Effector memory CD4-positive, alpha-beta T cell (primary cell): ENCODE data around the gene PLEKHM3.
"Not testable (repeated sequence)": the region's sequence is repeated elsewhere in the genome, so short reads cannot be mapped to it uniquely, and the experiment has no call there.

ENCODE experiments used
- DNase-seq, 3 donors: peaks; one replicate each; pipeline ENCODE4 v3.0.0-alpha.2; 2020
- H3K27ac ChIP-seq: 2 replicates; pipeline ENCODE4 v1.7.0; 2013; ENCODE audit warnings: mild to moderate bottlenecking, low read length, moderate library complexity; ENCODE audit not compliant: insufficient read depth, poor library complexity, severe bottlenecking
- H3K27me3 ChIP-seq: replicated peaks from 2 replicates; pipeline ENCODE4 v1.7.0; 2013; ENCODE audit warnings: mild to moderate bottlenecking, low read length; ENCODE audit not compliant: insufficient read depth, control insufficient read depth, poor library complexity, severe bottlenecking
- H3K36me3 ChIP-seq: 2 replicates; pipeline ENCODE4 v1.7.0; 2013; ENCODE audit warnings: mild to moderate bottlenecking, low read length, moderate library complexity; ENCODE audit not compliant: control insufficient read depth, insufficient read depth
- H3K4me1 ChIP-seq: 2 replicates; pipeline ENCODE4 v1.7.0; 2013; ENCODE audit warnings: low read length, mild to moderate bottlenecking; ENCODE audit not compliant: control insufficient read depth, insufficient read depth, poor library complexity, severe bottlenecking
- H3K4me3 ChIP-seq: 2 replicates; pipeline ENCODE4 v1.7.0; 2013; ENCODE audit warnings: low read length, low read depth, mild to moderate bottlenecking; ENCODE audit not compliant: insufficient read depth, poor library complexity, severe bottlenecking
- H3K9me3 ChIP-seq: 2 replicates; pipeline ENCODE4 v1.7.0; 2013; ENCODE audit warnings: mild to moderate bottlenecking, low read length, moderate library complexity; ENCODE audit not compliant: control insufficient read depth

The PLEKHM3 gene

DNA sequence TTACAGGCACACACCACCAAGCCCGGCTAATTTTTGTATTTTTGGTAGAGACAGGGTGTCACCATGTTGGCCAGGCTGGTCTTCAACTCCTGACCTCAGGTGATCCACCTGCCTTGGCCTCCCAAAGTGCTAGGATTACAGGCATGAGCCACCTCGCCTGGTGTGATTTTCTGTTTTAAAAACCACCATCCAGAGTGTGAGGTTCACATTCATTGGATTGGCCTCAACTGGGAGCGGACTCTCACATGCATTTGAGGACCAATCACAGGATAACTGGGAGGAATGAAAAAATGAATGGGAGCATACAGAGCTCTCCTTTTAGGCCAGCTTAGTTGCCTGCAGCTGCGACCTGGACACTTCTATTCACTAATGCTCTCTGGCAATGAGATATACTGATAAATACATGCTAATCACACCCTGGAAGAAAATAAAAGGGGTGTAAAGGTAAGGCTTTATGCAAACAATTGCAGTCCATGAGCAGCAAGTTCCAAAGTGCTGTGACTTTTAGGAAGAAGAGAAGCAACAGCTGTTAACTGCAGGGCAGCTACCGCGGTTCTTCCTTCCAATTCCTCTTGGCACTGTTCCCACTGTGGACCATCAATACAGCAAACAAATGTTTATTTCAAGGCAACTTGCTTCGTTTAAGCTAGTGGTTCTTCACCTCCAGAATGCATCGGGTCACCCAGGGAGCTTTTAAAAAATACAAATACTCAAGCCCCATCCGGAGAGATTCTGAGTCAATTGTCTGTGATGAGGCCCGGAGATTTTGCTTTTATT is 206.1 kb downstream of the PLEKHM3 start:
- H3K36me3 ChIP-seq = no peaks in the 10 kb centered on the region
- no peak overlapping the region for H3K4me3 ChIP-seq
- no peaks in the 10 kb centered on the region for H3K27me3 ChIP-seq
- H3K9me3 ChIP-seq = no peaks in the 10 kb centered on the region
- H3K27ac ChIP-seq = no peak overlapping the region
- DNase-seq = no peak
- no peaks in the 10 kb centered on the region for H3K4me1 ChIP-seq

DNA sequence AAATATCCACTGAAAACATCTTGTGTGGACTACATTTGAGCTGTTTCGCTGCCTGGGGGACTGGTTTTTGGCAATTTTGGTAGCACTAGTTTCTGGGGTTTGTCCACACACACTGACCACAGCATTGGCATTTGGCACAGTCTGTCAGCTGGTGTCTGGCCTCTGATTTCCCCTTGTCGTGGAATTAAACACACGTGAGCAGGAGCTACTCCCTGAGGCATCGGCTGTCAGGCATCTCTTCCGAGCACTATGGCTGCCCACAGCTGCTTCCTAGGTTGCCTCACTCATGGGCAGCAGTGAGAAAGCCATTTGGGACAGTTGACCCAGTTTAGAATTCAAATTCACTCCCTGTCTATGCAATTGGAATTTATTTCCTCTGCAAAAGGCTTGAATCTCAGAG is 208.8 kb downstream of the PLEKHM3 start:
- H3K36me3 ChIP-seq = no peaks in the 10 kb centered on the region
- no peaks in the 10 kb centered on the region for H3K27me3 ChIP-seq
- DNase-seq = no peak
- no peaks in the 10 kb centered on the region for H3K9me3 ChIP-seq
- H3K4me3 ChIP-seq = no peak overlapping the region
- no peaks in the 10 kb centered on the region for H3K4me1 ChIP-seq
- H3K27ac ChIP-seq = no peak overlapping the region

DNA sequence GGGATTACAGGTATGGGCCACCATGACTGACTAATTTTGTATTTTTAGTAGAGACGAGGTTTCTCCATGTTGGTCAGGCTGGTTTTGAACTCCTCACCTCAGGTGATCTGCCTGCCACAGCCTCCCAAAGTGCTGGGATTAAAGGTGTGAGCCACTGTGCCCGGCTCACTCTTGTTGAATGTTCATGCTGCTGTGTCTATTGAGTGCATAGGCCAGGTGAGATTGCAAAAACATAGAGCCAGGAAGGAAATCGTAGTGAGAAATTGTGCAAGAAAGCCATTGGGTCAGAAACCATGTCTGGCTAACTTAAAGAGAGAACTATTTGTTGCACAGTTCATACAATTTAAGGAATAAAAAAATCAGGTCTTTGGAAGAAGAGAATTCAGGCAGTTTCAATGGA is 210.1 kb downstream of the PLEKHM3 start:
- Histone ChIP-seq H3K9me3 (no peaks in the 10 kb centered on the region), H3K27me3 (no peaks in the 10 kb centered on the region), H3K27ac (no peak overlapping the region), H3K36me3 (no peaks in the 10 kb centered on the region), H3K4me3 (no peak overlapping the region), H3K4me1 (no peaks in the 10 kb centered on the region)
- DNase-seq = no peak

DNA sequence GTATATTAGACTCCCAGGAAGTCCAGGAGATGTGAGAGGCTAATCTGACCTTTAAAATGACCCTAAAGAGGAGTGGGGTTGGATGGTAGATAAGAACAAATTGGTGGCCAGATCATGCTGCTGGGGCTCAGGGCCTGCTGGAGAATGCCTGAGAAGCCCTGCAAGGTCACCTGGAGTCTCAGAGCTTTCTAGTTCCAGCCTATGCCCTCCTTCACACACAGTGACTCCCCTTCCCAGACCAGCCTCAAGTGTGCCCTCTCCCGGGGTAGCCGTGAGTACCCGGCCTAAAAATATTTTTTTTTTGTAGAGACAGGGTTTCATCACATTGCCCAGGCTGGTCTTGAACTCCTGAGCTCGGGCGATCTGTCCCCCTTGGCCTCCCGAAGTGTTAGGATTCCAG is 211.4 kb downstream of the PLEKHM3 start:
- no peaks in the 10 kb centered on the region for H3K4me1 ChIP-seq
- no peak overlapping the region for H3K4me3 ChIP-seq
- no peaks in the 10 kb centered on the region for H3K9me3 ChIP-seq
- no peak overlapping the region for H3K27ac ChIP-seq
- DNase-seq = no peak
- H3K27me3 ChIP-seq = no peaks in the 10 kb centered on the region
- no peaks in the 10 kb centered on the region for H3K36me3 ChIP-seq

DNA sequence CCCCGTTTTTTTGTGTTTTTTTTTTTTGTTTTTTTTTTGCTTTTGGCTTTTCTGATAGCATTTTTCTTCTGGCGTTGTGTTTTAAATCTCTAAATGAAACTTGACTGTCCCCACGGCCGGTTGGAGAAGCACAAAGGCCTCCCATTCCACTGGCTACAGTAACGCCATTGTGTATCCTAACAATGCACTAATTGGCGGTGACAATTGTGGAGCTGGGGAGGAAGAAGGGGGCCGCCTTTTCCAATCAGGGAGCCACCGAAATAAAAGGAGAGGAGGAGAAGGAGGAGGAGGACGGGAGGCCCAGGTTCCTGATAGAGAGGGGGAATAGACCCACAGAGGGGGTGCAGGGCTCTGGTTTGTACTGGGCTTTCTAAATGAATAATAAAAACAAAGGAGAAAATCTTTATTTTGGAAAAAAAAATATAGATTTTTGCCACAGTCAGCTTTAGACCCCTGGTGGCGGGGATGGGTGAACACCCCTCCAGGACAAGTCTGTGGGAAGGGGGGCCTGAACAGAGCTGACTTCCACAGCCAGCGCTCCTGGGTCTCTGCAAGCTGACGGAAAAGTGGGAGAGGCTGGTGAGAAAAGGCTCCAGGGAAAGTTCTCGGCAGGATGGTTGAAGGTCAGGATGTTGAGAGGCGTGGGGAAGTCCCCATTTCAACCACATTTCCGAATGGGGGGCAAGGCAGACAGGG is 212.0 kb downstream of the PLEKHM3 start:
- no peaks in the 10 kb centered on the region for H3K4me1 ChIP-seq
- H3K27me3 ChIP-seq = no peaks in the 10 kb centered on the region
- DNase-seq = no peak
- H3K9me3 ChIP-seq = no peaks in the 10 kb centered on the region
- no peak overlapping the region for H3K4me3 ChIP-seq
- H3K27ac ChIP-seq = no peak overlapping the region
- no peaks in the 10 kb centered on the region for H3K36me3 ChIP-seq

DNA sequence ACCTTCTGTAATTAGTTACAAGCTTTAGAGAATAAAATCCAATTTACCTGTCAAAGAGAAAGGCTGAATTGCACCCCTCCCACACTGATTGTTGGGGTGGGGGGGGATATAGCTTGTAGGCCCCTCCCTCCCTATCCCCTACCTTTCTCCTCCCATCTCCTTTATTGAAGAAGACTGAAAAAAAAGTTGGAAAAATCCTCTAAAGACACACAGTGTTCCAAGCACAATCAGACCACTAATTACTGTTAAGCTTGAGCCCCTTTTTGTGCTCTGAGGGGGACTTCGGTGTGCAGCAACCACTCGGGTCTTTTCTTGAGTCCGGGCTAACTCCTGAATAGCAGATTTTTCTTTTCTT is 212.6 kb downstream of the PLEKHM3 start:
- no peaks in the 10 kb centered on the region for H3K36me3 ChIP-seq
- no peaks in the 10 kb centered on the region for H3K9me3 ChIP-seq
- H3K27me3 ChIP-seq = no peaks in the 10 kb centered on the region
- H3K27ac ChIP-seq = no peak overlapping the region
- no peaks in the 10 kb centered on the region for H3K4me1 ChIP-seq
- no peak overlapping the region for H3K4me3 ChIP-seq
- no peak for DNase-seq

DNA sequence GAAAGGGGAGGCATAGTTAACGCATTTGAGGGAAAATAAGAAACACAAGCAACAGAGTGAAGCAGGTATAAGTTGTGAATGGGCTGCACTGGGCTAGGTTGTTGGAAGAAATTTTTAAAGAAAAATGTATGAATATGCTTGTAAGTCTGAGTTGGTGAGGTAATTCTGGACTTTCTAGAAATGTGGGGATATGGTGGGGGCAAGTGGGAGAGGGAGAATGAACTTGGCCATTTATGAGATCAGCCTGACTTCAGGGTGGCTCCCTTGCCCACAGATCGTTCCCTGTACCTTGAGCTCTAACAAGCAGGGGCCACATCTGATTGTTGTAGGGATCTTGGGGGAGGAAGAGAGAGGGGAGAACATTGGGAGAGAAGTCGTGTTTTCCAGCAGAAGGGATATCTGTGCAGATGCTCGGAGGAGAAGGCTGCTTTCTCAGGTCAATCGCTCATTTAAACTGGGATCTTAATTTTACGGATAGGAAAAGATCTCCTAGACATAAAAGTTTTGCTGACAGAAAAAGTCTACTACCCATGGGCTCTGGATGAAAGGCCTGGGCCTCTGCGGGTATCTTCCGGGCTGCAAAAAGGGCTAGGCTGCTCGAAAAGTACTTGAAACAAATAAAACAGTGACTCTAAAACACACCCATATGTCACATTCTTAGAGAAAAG is 213.1 kb downstream of the PLEKHM3 start:
- no peaks in the 10 kb centered on the region for H3K9me3 ChIP-seq
- no peak overlapping the region for H3K27ac ChIP-seq
- H3K4me3 ChIP-seq = no peak overlapping the region
- no peak for DNase-seq
- no peaks in the 10 kb centered on the region for H3K36me3 ChIP-seq
- no peaks in the 10 kb centered on the region for H3K4me1 ChIP-seq
- no peaks in the 10 kb centered on the region for H3K27me3 ChIP-seq

DNA sequence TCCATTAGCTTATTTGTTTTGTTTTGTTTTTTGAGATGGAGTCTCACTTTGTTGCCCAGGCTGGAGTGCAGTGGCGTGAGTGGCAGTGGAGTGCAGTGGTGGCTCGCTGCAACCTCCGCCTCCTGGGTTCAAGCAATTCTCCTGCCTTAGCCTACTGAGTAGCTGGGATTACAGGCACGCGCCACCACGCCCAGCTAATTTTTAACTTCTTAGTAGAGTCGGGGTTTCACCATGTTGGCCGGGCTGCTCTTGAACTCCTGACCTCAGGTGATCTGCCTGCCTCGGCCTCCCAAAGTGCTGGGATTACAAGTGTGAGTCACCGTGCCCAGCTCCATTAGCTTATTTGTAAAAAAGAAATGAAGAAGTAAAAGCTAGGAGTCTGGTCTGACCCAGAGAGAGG is 213.7 kb downstream of the PLEKHM3 start:
- not testable (repeated sequence) for H3K9me3 ChIP-seq, H3K4me1 ChIP-seq, H3K36me3 ChIP-seq, H3K27ac ChIP-seq, DNase-seq, H3K4me3 ChIP-seq, H3K27me3 ChIP-seq

DNA sequence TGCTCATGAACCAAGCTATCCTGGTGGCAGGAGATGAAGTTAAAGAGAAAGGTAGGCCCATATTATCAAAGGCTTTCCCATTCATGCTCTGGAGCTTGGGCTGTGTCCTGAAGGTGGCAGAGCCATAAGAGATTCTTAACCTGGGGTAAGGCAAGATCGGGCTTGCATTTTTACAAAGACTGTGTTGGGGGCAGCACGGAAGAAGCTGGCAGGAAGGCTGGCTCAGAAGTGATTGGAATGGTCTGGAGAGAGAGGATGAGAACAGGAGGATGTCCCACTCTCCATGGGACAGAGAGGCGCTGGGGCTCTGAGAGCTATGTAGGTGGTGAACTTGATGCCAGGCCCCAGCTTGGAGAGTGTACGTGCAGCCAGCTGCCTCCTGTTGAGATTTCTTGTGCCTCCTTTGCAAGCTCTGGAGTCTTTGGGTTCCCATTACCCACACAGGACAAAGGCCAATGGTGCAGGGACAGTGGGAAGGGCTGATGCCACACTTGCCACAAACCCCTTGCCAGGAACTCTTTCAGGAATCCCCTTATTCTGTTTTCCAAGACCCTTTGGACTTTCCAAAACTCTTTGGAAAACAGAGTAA is 215.0 kb downstream of the PLEKHM3 start:
- Histone ChIP-seq H3K4me1 (no peaks in the 10 kb centered on the region), H3K4me3 (no peak overlapping the region), H3K36me3 (no peaks in the 10 kb centered on the region), H3K27me3 (no peaks in the 10 kb centered on the region), H3K9me3 (no peaks in the 10 kb centered on the region), H3K27ac (no peak overlapping the region)
- DNase-seq = no peak

DNA sequence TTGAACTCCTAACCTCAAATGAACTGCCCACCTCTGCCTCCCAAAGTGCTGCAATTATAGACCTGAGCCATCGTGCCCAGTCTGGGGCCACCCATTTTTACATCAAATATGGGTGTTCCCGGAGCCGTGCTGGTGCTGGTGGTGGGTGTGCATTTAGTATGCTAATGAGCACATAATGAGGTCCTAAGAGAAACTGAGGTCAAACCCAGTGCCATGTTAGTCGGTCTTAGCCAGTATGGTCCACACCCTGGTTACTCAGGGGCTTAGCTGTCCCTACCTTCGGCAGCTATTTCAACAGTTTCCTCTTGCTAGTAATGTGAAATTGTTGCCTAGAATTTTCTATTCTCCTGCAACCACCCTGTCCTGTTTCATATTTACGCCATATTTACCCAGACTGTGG is 217.2 kb downstream of the PLEKHM3 start:
- Histone ChIP-seq H3K4me1 (no peaks in the 10 kb centered on the region), H3K27ac (no peak overlapping the region), H3K4me3 (no peak overlapping the region), H3K27me3 (no peaks in the 10 kb centered on the region), H3K36me3 (no peaks in the 10 kb centered on the region), H3K9me3 (no peaks in the 10 kb centered on the region)
- DNase-seq = no peak
